Heart left ventricle (tissue), 13 donors: ENCODE results near the gene CCDC3.

Experiments
- CTCF ChIP-seq, 12 donors: fragments of 200-600 bp; sonication (generic) in 4 of 12; IDR thresholded peaks; one replicate each; pipeline versions ENCODE4 v1.5.0 to v1.8.0; 2018 to 2022; ENCODE audit warnings: antibody characterized with exemption in 12 of 12, mild to moderate bottlenecking in 5 of 12
- POLR2A ChIP-seq, 2 donors: fragments of 450-650 bp; IDR thresholded peaks; one replicate each; pipeline ENCODE4 v1.6.1; 2017; ENCODE audit warnings: antibody characterized with exemption in 2 of 2, mild to moderate bottlenecking in 2 of 2, moderate library complexity in 2 of 2
- donor health status: ischemic (EF 13 %, LVEDD 7.1; RV severe dilation, severe dysfunction).
- donor health status: DM: no; HTN: yes; CAD: no.
- donor health status: DM: no; HTN: no; CAD: no.
- donor health status: ischemic (EF 25% LVEDD 6.9; RV normal size, moderate dysfunction).
- donor health status: ischemic (EF 25% LVEDD 5.7; RV mildly dilated, moderate dysfunction).
- donor health status: ischemic (EF 35%, LVEDD 5.7; RV mildly dilated, moderate dysfunction).
- donor health status: nonischemic (EF 11% LVEDD 7.7; RV severe dilation, severe dysfunction).
- donor health status: DM: yes; HTN: yes; CAD: no.
- donor health status: PGD.
- donor health status: ischemic (EF 29% LVEDD 5.4; RV normal size, mild dysfunction).
- donor health status: nonischemic (EF 23%, LVEDD 6.1; RV moderate dilation, normal function).

- TF ChIP-seq CTCF (IDR thresholded peaks at IDR 0.05) (no peak), POLR2A (IDR thresholded peaks at IDR 0.05) (no peak)
These were observed 133.3 kb downstream of the CCDC3 start for GRCh38 chr10:12868229-12868628.
